HG03342 (cell line): ENCODE results near the gene CUEDC1.

Experiments
- ATAC-seq: cut with Tn5 transposase; IDR thresholded peaks from one replicate; pipeline ENCODE4 v1.9.1; 2021; ENCODE audit warnings: mild to moderate bottlenecking, moderate library complexity; ENCODE audit not compliant: unreplicated experiment

CUEDC1 gene

GRCh38 chr17:57866319-57866718 lies 88.9 kb downstream of the CUEDC1 start:
- ATAC-seq = no peak

GRCh38 chr17:57864273-57864672 lies 90.9 kb downstream of the CUEDC1 start:
- no peak for ATAC-seq

GRCh38 chr17:57862694-57863667 lies 92.2 kb downstream of the CUEDC1 start:
- ATAC-seq = no peak

- no peak for ATAC-seq
These were observed 93.2 kb downstream of the CUEDC1 start for GRCh38 chr17:57861790-57862693.

GRCh38 chr17:57861000-57861789 lies 94.0 kb downstream of the CUEDC1 start:
- no peak for ATAC-seq

- no peak for ATAC-seq
These were observed 94.7 kb downstream of the CUEDC1 start for GRCh38 chr17:57860414-57860999.

- ATAC-seq = no peak
These were observed 95.4 kb downstream of the CUEDC1 start for GRCh38 chr17:57859601-57860413.

GRCh38 chr17:57858838-57859237 lies 96.4 kb downstream of the CUEDC1 start:
- ATAC-seq = no peak

- ATAC-seq = no peak
These were observed 98.2 kb downstream of the CUEDC1 start for GRCh38 chr17:57856792-57857620.

GRCh38 chr17:57855391-57856035 lies 99.7 kb downstream of the CUEDC1 start:
- ATAC-seq = no peak

- ATAC-seq = no peak
These were observed 101.5 kb downstream of the CUEDC1 start for GRCh38 chr17:57853695-57854094.

GRCh38 chr17:57852955-57853328 lies 102.3 kb downstream of the CUEDC1 start:
- no peak for ATAC-seq

GRCh38 chr17:57852092-57852954 lies 102.9 kb downstream of the CUEDC1 start:
- no peak for ATAC-seq

GRCh38 chr17:57849874-57850754 lies 105.1 kb downstream of the CUEDC1 start, which contains the start of gene MRPS23:
MRPS23 (minus strand) TSS chr17:57850044; CDS start chr17:57850010, 34 bp downstream.
- ATAC-seq = peak; percentile 87

GRCh38 chr17:57849163-57849873 lies 105.9 kb downstream of the CUEDC1 start:
- ATAC-seq = peak; percentile 8
